Suprapubic skin (tissue), 4 donors: ENCODE measurements around the gene LUZP4.

Experiments
- EP300 ChIP-seq: sonication (generic); formaldehyde crosslinking; IDR thresholded peaks from one replicate; pipeline ENCODE4 v1.6.1; 2017; ENCODE audit warnings: antibody characterized with exemption
- POLR2A ChIP-seq, 2 donors: fragments of 450-650 bp; IDR thresholded peaks; one replicate each; pipeline ENCODE4 v1.6.1; 2017; ENCODE audit warnings: antibody characterized with exemption in 2 of 2, mild to moderate bottlenecking in 2 of 2, moderate library complexity in 2 of 2
- POLR2AphosphoS5 ChIP-seq, 3 donors: sonication (generic); formaldehyde crosslinking; IDR thresholded peaks; one replicate each; pipeline ENCODE4 v1.6.1; 2017; ENCODE audit warnings: antibody characterized with exemption in 3 of 3
- TF ChIP-seq, protein P1 (sequence below), 2 donors: fragments of 200-600 bp in 1 of 2; fragments of 450-650 bp in 1 of 2; sonication (generic) in 1 of 2; IDR thresholded peaks; one replicate each; pipeline ENCODE4 v1.5.1; 2016 to 2019; ENCODE audit warnings: antibody characterized with exemption in 2 of 2, mild to moderate bottlenecking in 1 of 2, moderate library complexity in 1 of 2

GRCh38 chrX:115337491-115338144, 48.1 kb downstream of the LUZP4 start:
- TF ChIP-seq POLR2A (IDR thresholded peaks at IDR 0.05) (no peak), POLR2AphosphoS5 (IDR thresholded peaks at IDR 0.05) (no peak), EP300 (no peak)
- TF ChIP-seq, protein P1, sequence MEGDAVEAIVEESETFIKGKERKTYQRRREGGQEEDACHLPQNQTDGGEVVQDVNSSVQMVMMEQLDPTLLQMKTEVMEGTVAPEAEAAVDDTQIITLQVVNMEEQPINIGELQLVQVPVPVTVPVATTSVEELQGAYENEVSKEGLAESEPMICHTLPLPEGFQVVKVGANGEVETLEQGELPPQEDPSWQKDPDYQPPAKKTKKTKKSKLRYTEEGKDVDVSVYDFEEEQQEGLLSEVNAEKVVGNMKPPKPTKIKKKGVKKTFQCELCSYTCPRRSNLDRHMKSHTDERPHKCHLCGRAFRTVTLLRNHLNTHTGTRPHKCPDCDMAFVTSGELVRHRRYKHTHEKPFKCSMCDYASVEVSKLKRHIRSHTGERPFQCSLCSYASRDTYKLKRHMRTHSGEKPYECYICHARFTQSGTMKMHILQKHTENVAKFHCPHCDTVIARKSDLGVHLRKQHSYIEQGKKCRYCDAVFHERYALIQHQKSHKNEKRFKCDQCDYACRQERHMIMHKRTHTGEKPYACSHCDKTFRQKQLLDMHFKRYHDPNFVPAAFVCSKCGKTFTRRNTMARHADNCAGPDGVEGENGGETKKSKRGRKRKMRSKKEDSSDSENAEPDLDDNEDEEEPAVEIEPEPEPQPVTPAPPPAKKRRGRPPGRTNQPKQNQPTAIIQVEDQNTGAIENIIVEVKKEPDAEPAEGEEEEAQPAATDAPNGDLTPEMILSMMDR (IDR thresholded peaks at IDR 0.05) = no peak
